Esophagus squamous epithelium (tissue), 5 donors: ENCODE measurements around the gene SRGAP3. TPM values are rescaled to one million over a fixed set of nuclear protein-coding genes. Genes with fewer than 3 reads are reported as not detected.

Experiments used
- DNase-seq: peaks from one replicate; lab custom pipeline; 2025; lab: John Stamatoyannopoulos, UW
- H3K27ac ChIP-seq, 4 donors: fragments of 200-600 bp; sonication (generic); one replicate each; pipeline ENCODE4 v1.5.1; 2016 to 2019; ENCODE audit warnings: mild to moderate bottlenecking in 1 of 4
- H3K27me3 ChIP-seq, 4 donors: fragments of 200-600 bp; sonication (generic); 1 replicate in 3 of 4; 2 replicates in 1 of 4; pipeline versions ENCODE4 v1.5.1 to v1.6.0; 2017 to 2021; ENCODE audit warnings: antibody characterized with exemption in 1 of 4
- H3K36me3 ChIP-seq, 3 donors: fragments of 200-600 bp; sonication (generic); one replicate each; pipeline ENCODE4 v1.5.1; 2016 to 2019
- H3K4me1 ChIP-seq, 3 donors: fragments of 200-600 bp; sonication (generic); one replicate each; pipeline ENCODE4 v1.5.1; 2017 to 2019
- H3K4me3 ChIP-seq, 4 donors: fragments of 200-600 bp; sonication (generic); 1 replicate in 3 of 4; 2 replicates in 1 of 4; pipeline ENCODE4 v1.5.1; 2016 to 2019; ENCODE audit warnings: mild to moderate bottlenecking in 2 of 4, moderate library complexity in 1 of 4
- H3K9me3 ChIP-seq, 3 donors: fragments of 200-600 bp; sonication (generic); one replicate each; pipeline ENCODE4 v1.5.1; 2016 to 2019
- CTCF ChIP-seq, 6 experiments: fragments of 450-650 bp in 4 of 6; fragments of 200-600 bp in 2 of 6; sonication (generic) in 2 of 6; IDR thresholded peaks; one replicate each; pipeline ENCODE4 v1.5.1; 2016 to 2019; ENCODE audit warnings: antibody characterized with exemption in 6 of 6, mild to moderate bottlenecking in 4 of 6, moderate library complexity in 4 of 6
- POLR2A ChIP-seq, 4 donors: fragments of 450-650 bp; IDR thresholded peaks; one replicate each; pipeline ENCODE4 v1.6.1; 2017; ENCODE audit warnings: antibody characterized with exemption in 4 of 4, mild to moderate bottlenecking in 4 of 4, moderate library complexity in 3 of 4
- WGBS, 2 donors: methylation state at CpG; one replicate each; pipeline ENCODE4 v1.1.5; 2018; 5-methylcytosine and 5-hydroxymethylcytosine counted together
- intact Hi-C: fragments of 100-400 bp; cut with DNase I; formaldehyde crosslinking; loops from one replicate; pipeline ENCODE4 v1.15.0; 2022
- total RNA-seq, 4 donors: library from RNA; depleted of rRNA; stranded (reverse); fragments of >200 nt; gene quantifications; one replicate each; pipeline ENCODE4 v1.1.0, GENCODE V29; 2016
- donor health status: DM: yes; HTN: yes; CAD: no.

SRGAP3 gene
- total RNA-seq, 4 donors from 2014 or later, result 4.0 to 15.8 (median 6.6) TPM

- intact Hi-C loops, result no loop called here
- Histone ChIP-seq H3K36me3 (peaks cover 0 to 88% (median 0%) of the 10 kb centered on the region in 3 donors), H3K4me1 (no peaks in the 10 kb centered on the region), H3K27me3 (no peaks in the 10 kb centered on the region), H3K27ac (no peak overlapping the region), H3K9me3 (peaks cover 0 to 7% (median 0%) of the 10 kb centered on the region in 3 donors), H3K4me3 (no peak overlapping the region)
- 86 to 93% methylated on average over 4 of the region's 4 CpGs for WGBS, 2 donors
- DNase-seq, result no peak
- TF ChIP-seq POLR2A (IDR thresholded peaks at IDR 0.05), result no peak
- TF ChIP-seq CTCF (IDR thresholded peaks at IDR 0.05), result no peak
Observed at GRCh38 chr3:8942746-8943488, 306.5 kb downstream of the SRGAP3 start.

GRCh38 chr3:8942115-8942514 lies 307.3 kb downstream of the SRGAP3 start:
- H3K27ac ChIP-seq, result no peak overlapping the region
- intact Hi-C loops, result no loop called here
- no peak overlapping the region for H3K4me3 ChIP-seq
- DNase-seq, result no peak
- H3K9me3 ChIP-seq, result peaks cover 0 to 7% (median 0%) of the 10 kb centered on the region in 3 donors
- TF ChIP-seq CTCF (IDR thresholded peaks at IDR 0.05) (no peak), POLR2A (IDR thresholded peaks at IDR 0.05) (no peak)
- peaks cover 0 to 87% (median 0%) of the 10 kb centered on the region in 3 donors for H3K36me3 ChIP-seq
- H3K4me1 ChIP-seq, result no peaks in the 10 kb centered on the region
- no peaks in the 10 kb centered on the region for H3K27me3 ChIP-seq
- 88 to 96% methylated on average over 4 of the region's 4 CpGs for WGBS, 2 donors

- Histone ChIP-seq H3K4me1 (no peaks in the 10 kb centered on the region), H3K36me3 (peaks cover 0 to 72% (median 0%) of the 10 kb centered on the region in 3 donors), H3K27me3 (no peaks in the 10 kb centered on the region), H3K27ac (no peak overlapping the region), H3K9me3 (peaks cover 0 to 4% (median 0%) of the 10 kb centered on the region in 3 donors), H3K4me3 (no peak overlapping the region)
- TF ChIP-seq CTCF (IDR thresholded peaks at IDR 0.05) (peak in 1 of 6 experiments; percentile 37), POLR2A (IDR thresholded peaks at IDR 0.05) (no peak)
- 53 to 64% methylated on average over 1 of the region's 1 CpG for whole genome bisulfite sequencing, 2 donors
- intact Hi-C loops, result no loop called here
- DNase-seq, result no peak
Observed at GRCh38 chr3:8938021-8938420, 311.4 kb downstream of the SRGAP3 start.

- no peak for DNase-seq
- Histone ChIP-seq H3K4me1 (no peaks in the 10 kb centered on the region), H3K9me3 (no peaks in the 10 kb centered on the region), H3K36me3 (peaks cover 0 to 66% (median 0%) of the 10 kb centered on the region in 3 donors), H3K27me3 (no peaks in the 10 kb centered on the region), H3K4me3 (no peak overlapping the region), H3K27ac (no peak overlapping the region)
- intact Hi-C loops, result no loop called here
- TF ChIP-seq POLR2A (IDR thresholded peaks at IDR 0.05) (no peak), CTCF (IDR thresholded peaks at IDR 0.05) (no peak)
- 59 to 63% methylated on average over 6 of the region's 6 CpGs for WGBS, 2 donors
Observed at GRCh38 chr3:8937064-8938020, 312.1 kb downstream of the SRGAP3 start.
